HG03159 (cell line): ENCODE data around the gene CERS6.
"Not testable (repeated sequence)": the region's sequence is repeated elsewhere in the genome, so short reads cannot be mapped to it uniquely, and the experiment has no call there.

Source experiments
- ATAC-seq: cut with Tn5 transposase; IDR thresholded peaks from one replicate; pipeline ENCODE4 v1.9.1; 2021; ENCODE audit warnings: mild to moderate bottlenecking, moderate library complexity; ENCODE audit not compliant: unreplicated experiment

Gene CERS6

GRCh38 chr2:168662651-168663208, 206.7 kb downstream of the CERS6 start:
- no peak for ATAC-seq

GRCh38 chr2:168663993-168664392, 207.9 kb downstream of the CERS6 start:
- no peak for ATAC-seq

GRCh38 chr2:168664715-168665114, 208.6 kb downstream of the CERS6 start:
- ATAC-seq: not testable (repeated sequence)

- ATAC-seq: no peak
Observed at GRCh38 chr2:168666339-168666738, 210.3 kb downstream of the CERS6 start.

- no peak for ATAC-seq
Observed at GRCh38 chr2:168667156-168667555, 211.1 kb downstream of the CERS6 start.

- no peak for ATAC-seq
Observed at GRCh38 chr2:168669151-168669550, 213.1 kb downstream of the CERS6 start.

GRCh38 chr2:168670478-168670877, 214.4 kb downstream of the CERS6 start:
- ATAC-seq: no peak

GRCh38 chr2:168671932-168672331, 215.9 kb downstream of the CERS6 start:
- no peak for ATAC-seq

- no peak for ATAC-seq
Observed at GRCh38 chr2:168673265-168674189, 217.5 kb downstream of the CERS6 start.

GRCh38 chr2:168678153-168678853, 222.2 kb downstream of the CERS6 start:
- ATAC-seq: no peak

- no peak for ATAC-seq
Observed at GRCh38 chr2:168679081-168679480, 223.0 kb downstream of the CERS6 start.

GRCh38 chr2:168679741-168680310, 223.8 kb downstream of the CERS6 start:
- ATAC-seq: no peak

- ATAC-seq: no peak
Observed at GRCh38 chr2:168683996-168684395, 227.9 kb downstream of the CERS6 start.

GRCh38 chr2:168684921-168685599, 229.0 kb downstream of the CERS6 start:
- ATAC-seq: no peak

- ATAC-seq: no peak
Observed at GRCh38 chr2:168685600-168686451, 229.8 kb downstream of the CERS6 start.

GRCh38 chr2:168686452-168687191, 230.6 kb downstream of the CERS6 start:
- ATAC-seq: no peak

- ATAC-seq: no peak
Observed at GRCh38 chr2:168687314-168687713, 231.2 kb downstream of the CERS6 start.

- ATAC-seq: no peak
Observed at GRCh38 chr2:168690381-168690885, 234.4 kb downstream of the CERS6 start.

- ATAC-seq: no peak
Observed at GRCh38 chr2:168691221-168691620, 235.1 kb downstream of the CERS6 start.
